SU-DHL-6 (cell line): ENCODE measurements around the gene UNC13C.

Experiments used
- EZH2phosphoT487 ChIP-seq: fragments of 200-600 bp; sonication (generic), shearing (Covaris generic); conservative IDR thresholded peaks from 2 replicates; pipeline ENCODE4 v1.6.1; 2018; ENCODE audit warnings: mild to moderate bottlenecking, antibody characterized with exemption, low read length, moderate library complexity, mixed read lengths
- TF ChIP-seq, protein P1 (sequence below): fragments of 200-600 bp; sonication (generic); IDR thresholded peaks from one replicate; pipeline ENCODE4 v1.5.1; 2017; ENCODE audit warnings: antibody characterized with exemption, mild to moderate bottlenecking, low read length, moderate library complexity; ENCODE audit not compliant: insufficient read depth, poor library complexity, severe bottlenecking

- TF ChIP-seq, protein P1, sequence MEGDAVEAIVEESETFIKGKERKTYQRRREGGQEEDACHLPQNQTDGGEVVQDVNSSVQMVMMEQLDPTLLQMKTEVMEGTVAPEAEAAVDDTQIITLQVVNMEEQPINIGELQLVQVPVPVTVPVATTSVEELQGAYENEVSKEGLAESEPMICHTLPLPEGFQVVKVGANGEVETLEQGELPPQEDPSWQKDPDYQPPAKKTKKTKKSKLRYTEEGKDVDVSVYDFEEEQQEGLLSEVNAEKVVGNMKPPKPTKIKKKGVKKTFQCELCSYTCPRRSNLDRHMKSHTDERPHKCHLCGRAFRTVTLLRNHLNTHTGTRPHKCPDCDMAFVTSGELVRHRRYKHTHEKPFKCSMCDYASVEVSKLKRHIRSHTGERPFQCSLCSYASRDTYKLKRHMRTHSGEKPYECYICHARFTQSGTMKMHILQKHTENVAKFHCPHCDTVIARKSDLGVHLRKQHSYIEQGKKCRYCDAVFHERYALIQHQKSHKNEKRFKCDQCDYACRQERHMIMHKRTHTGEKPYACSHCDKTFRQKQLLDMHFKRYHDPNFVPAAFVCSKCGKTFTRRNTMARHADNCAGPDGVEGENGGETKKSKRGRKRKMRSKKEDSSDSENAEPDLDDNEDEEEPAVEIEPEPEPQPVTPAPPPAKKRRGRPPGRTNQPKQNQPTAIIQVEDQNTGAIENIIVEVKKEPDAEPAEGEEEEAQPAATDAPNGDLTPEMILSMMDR = no peak
- TF ChIP-seq EZH2phosphoT487 = no peak
These were observed 55.2 kb downstream of the UNC13C start for GRCh38 chr15:54033356-54033860.
